ENCODE data around the gene KDM4B.

DNA sequence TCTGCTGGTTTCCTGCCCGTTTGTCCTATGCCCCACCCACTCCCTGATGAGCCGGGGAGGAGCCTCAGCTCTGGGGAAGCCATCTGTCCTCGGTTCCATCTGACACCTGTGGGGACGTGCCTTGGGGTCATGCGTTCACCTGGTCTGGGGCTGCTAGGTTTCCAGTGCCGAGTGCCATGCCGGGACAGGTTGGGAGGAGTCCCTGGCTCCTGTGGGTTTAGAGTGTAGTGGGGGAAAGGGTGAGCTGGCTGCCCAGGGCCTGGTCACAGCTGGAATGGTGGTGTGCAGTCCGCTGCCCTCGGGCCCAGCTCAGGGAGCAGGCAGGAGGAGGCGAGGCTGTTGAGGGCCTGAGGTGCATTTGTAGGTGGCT is 2.5 kb downstream of the KDM4B start:
- no peak for TF ChIP-seq CTCF (IDR thresholded peaks at IDR 0.05)
- TF ChIP-seq POLR2A (IDR thresholded peaks at IDR 0.05) = no peak
